ENCODE data around the gene CSF1R. TPM values are rescaled to one million over a fixed set of nuclear protein-coding genes. Genes with fewer than 3 reads are reported as not detected.

The CSF1R gene
- total and polyA plus RNA-seq, 8 donors: 3.0 to 235 (median 25.2) TPM

DNA sequence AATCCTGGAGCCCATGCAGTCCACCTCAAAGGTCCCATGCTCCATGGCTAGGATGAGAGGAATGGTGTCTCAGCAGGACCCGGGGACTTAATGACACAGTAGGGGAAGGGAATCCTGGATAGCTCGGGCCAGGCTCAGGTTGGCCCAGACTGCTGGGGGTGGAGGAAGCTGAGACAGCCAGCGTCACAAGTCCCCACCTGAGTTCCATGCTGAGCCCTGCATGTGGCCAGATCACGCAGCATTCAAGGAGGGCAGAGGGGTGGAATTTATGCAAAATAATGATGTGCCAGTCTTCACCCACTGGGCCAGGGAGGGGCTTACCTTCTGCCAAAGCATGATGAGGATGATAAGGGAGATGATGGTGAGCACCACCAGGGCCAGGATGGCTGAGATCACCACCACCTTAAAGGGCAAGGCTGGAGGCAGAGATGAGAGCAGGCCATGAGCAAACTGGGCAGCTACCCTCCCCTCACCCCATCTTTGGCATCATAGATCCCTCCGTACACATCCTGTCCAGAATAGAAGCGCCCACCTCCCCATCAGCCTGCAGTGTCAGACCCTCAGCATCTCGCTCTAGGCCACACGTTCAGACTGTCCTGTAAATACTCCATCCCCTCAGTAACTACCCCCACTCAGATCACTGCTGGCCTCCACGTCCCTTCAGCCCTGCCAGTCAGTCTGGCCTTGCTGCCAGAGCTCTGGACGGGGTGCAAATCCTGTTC, 40.0 kb upstream of the CSF1R start:
- no peaks in the 10 kb centered on the region for H3K27me3 ChIP-seq
- TF ChIP-seq EP300 (IDR thresholded peaks at IDR 0.05) (no peak), POLR2AphosphoS5 (IDR thresholded peaks at IDR 0.05) (no peak), POLR2A (IDR thresholded peaks at IDR 0.05) (no peak)
- TF ChIP-seq, protein P1, sequence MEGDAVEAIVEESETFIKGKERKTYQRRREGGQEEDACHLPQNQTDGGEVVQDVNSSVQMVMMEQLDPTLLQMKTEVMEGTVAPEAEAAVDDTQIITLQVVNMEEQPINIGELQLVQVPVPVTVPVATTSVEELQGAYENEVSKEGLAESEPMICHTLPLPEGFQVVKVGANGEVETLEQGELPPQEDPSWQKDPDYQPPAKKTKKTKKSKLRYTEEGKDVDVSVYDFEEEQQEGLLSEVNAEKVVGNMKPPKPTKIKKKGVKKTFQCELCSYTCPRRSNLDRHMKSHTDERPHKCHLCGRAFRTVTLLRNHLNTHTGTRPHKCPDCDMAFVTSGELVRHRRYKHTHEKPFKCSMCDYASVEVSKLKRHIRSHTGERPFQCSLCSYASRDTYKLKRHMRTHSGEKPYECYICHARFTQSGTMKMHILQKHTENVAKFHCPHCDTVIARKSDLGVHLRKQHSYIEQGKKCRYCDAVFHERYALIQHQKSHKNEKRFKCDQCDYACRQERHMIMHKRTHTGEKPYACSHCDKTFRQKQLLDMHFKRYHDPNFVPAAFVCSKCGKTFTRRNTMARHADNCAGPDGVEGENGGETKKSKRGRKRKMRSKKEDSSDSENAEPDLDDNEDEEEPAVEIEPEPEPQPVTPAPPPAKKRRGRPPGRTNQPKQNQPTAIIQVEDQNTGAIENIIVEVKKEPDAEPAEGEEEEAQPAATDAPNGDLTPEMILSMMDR (IDR thresholded peaks at IDR 0.05): no peak
- 80 to 89% (median 88%) methylated on average over 10 of the region's 10 CpGs for WGBS, 5 donors
- H3K4me1 ChIP-seq: peaks cover 9 to 19% (median 10%) of the 10 kb centered on the region in 4 donors
- H3K4me3 ChIP-seq: no peak overlapping the region
- H3K36me3 ChIP-seq: peaks cover 15 to 80% (median 59%) of the 10 kb centered on the region in 4 donors
- intact Hi-C loops (cut with DNase I; ENCODE audit: low total_unique reads): no loop called here
- DNase-seq: no peak
- H3K9me3 ChIP-seq: no peaks in the 10 kb centered on the region
- no peak overlapping the region for H3K27ac ChIP-seq

DNA sequence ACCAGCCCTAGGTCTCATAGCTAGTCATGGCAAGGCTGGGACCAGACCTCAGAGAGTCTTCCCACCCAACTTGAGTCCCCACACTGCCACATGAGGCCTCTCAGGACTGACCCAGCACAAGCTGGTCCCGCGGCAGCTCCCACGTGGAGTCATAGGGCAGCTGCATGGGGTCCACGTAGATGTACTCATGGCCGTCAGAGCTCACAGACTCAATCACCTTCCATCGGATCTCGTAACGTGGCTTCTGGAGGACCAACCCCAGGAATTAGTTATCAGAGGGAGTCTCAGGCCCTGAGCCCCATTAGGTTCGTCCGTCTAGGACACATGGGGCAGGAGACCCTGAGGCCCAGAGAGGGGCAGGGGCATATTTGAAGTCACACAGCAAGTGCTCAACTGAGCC, 39.0 kb upstream of the CSF1R start:
- Histone ChIP-seq H3K27ac (no peak overlapping the region), H3K9me3 (no peaks in the 10 kb centered on the region), H3K36me3 (peaks cover 15 to 86% (median 65%) of the 10 kb centered on the region in 4 donors), H3K27me3 (no peaks in the 10 kb centered on the region), H3K4me1 (peaks cover 9 to 16% (median 9%) of the 10 kb centered on the region in 4 donors), H3K4me3 (no peak overlapping the region)
- intact Hi-C loops (cut with DNase I; ENCODE audit: low total_unique reads): no loop called here
- 89 to 95% (median 93%) methylated on average over 7 to 10 of the region's 10 CpGs for WGBS, 5 donors
- DNase-seq: no peak
- TF ChIP-seq EP300 (IDR thresholded peaks at IDR 0.05) (no peak), POLR2AphosphoS5 (IDR thresholded peaks at IDR 0.05) (no peak), POLR2A (IDR thresholded peaks at IDR 0.05) (no peak)
- TF ChIP-seq, protein P1 (IDR thresholded peaks at IDR 0.05): no peak

DNA sequence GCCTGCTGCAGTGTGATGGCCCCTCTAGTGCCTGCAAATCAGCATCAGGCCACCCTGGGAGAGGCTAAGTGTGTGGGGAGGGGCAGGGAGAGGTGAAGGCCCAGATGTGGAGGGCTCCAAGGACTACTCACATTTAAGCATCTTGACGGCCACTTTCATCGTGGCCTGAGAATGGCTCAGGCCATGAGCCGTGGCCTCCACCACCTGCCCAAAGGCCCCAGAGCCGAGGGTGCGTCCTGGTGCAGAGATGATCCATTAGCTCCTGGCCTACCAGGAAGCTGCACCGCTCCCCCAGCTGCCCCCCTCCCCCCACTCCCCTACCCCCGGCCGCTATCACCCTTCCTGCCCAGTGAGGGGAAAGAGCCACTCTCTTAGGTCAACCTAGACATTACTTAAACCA, 38.2 kb upstream of the CSF1R start:
- TF ChIP-seq, protein P1 (IDR thresholded peaks at IDR 0.05): no peak
- TF ChIP-seq POLR2A (IDR thresholded peaks at IDR 0.05): no peak
- no peak for TF ChIP-seq EP300 (IDR thresholded peaks at IDR 0.05)
- no peak for TF ChIP-seq POLR2AphosphoS5 (IDR thresholded peaks at IDR 0.05)
- no peak overlapping the region for H3K27ac ChIP-seq
- H3K9me3 ChIP-seq: no peaks in the 10 kb centered on the region
- intact Hi-C loops (cut with DNase I; ENCODE audit: low total_unique reads): no loop called here
- no peaks in the 10 kb centered on the region for H3K27me3 ChIP-seq
- DNase-seq: no peak
- 79 to 95% (median 84%) methylated on average over 8 of the region's 8 CpGs for WGBS, 5 donors
- peaks cover 19 to 86% (median 72%) of the 10 kb centered on the region in 4 donors for H3K36me3 ChIP-seq
- peaks cover 1 to 8% (median 2%) of the 10 kb centered on the region in 4 donors for H3K4me1 ChIP-seq
- no peak overlapping the region for H3K4me3 ChIP-seq

DNA sequence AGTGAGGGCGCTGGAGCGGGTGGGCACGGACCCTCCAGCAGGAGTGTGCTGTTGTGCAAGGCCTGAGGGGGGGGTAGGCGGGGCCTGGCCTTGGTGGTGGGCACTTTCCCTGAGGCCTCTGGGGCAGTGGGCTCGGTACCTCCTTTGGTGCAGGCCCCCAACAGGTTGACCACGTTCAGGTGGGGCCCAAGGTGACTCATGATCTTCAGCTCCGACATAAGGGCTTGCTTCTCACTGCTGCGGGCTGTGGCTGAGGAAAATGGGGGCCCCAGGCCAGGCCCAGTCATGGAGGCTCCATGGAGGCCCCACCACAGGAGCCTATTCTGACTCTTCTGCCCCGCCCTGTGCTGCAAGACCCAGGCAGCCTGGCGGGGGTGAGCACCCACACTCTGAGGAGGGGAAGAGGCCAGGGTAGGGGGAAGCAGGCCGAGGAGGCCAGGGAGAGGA, 37.8 kb upstream of the CSF1R start:
- intact Hi-C loops (cut with DNase I; ENCODE audit: low total_unique reads): no loop called here
- Histone ChIP-seq H3K4me3 (no peak overlapping the region), H3K9me3 (no peaks in the 10 kb centered on the region), H3K27ac (no peak overlapping the region), H3K27me3 (no peaks in the 10 kb centered on the region), H3K4me1 (peaks cover 0 to 6% (median 0%) of the 10 kb centered on the region in 4 donors), H3K36me3 (peaks cover 20 to 86% (median 72%) of the 10 kb centered on the region in 4 donors)
- DNase-seq: no peak
- WGBS, 5 donors: 73 to 85% (median 81%) methylated on average over 9 to 11 of the region's 11 CpGs
- TF ChIP-seq POLR2AphosphoS5 (IDR thresholded peaks at IDR 0.05): no peak
- TF ChIP-seq, protein P1 (IDR thresholded peaks at IDR 0.05): no peak

Data from stomach (tissue), 9 donors.